K562 (cell line): Measurements from ENCODE around the gene DCST1. TPM values are rescaled to one million over a fixed set of nuclear protein-coding genes. Genes with fewer than 3 reads are reported as not detected.

ENCODE experiments used
- ATF7 ChIP-seq: fragments of 450-650 bp; IDR thresholded peaks from 2 replicates; pipeline ENCODE4 v1.7.1; 2014; ENCODE audit warnings: mild to moderate bottlenecking, moderate library complexity
- BCOR ChIP-seq: fragments of 450-650 bp; IDR thresholded peaks from 2 replicates; pipeline ENCODE4 v1.6.1; 2016
- BRF1 ChIP-seq: IDR thresholded peaks from 3 replicates; pipeline ENCODE4 v1.6.1; 2011; ENCODE audit warnings: borderline replicate concordance, mild to moderate bottlenecking; ENCODE audit not compliant: insufficient read length; ENCODE audit errors: extremely low read depth
- CREB3L1 ChIP-seq: fragments of 450-650 bp; IDR thresholded peaks from 2 replicates; pipeline ENCODE4 v1.6.1; 2014; ENCODE audit warnings: low read depth, mild to moderate bottlenecking, moderate library complexity, borderline replicate concordance
- CREBBP ChIP-seq: IDR thresholded peaks from one replicate; pipeline ENCODE4 v1.6.1; 2012; ENCODE audit warnings: low read depth, mild to moderate bottlenecking, control low read depth, inconsistent platforms, low read length
- CTCF ChIP-seq, 3 experiments: IDR thresholded peaks in 2 of 3; conservative IDR thresholded peaks in 1 of 3; 2 replicates each; pipeline ENCODE4 v1.5.1; 2011 to 2012; ENCODE audit warnings: low read length in 3 of 3, mild to moderate bottlenecking in 3 of 3, control low read depth in 2 of 3, improper control_type of control experiment in 1 of 3, inconsistent platforms in 1 of 3, low read depth in 1 of 3, mixed read lengths in 1 of 3, moderate library complexity in 1 of 3; ENCODE audit not compliant: insufficient read depth in 2 of 3
- EGR1 ChIP-seq: fragments of 450-650 bp; conservative IDR thresholded peaks from 2 replicates; pipeline ENCODE4 v1.6.1; 2017; ENCODE audit warnings: mild to moderate bottlenecking
- EZH2 ChIP-seq: IDR thresholded peaks from 2 replicates; pipeline ENCODE4 v1.6.1; 2012; ENCODE audit warnings: low read depth, mild to moderate bottlenecking, inconsistent platforms, low read length, borderline replicate concordance
- GTF2F1 ChIP-seq: IDR thresholded peaks from 2 replicates; pipeline ENCODE4 v1.6.1; 2011; ENCODE audit warnings: low read depth, low read length, improper control_type of control experiment
- HDAC1 ChIP-seq, 2 experiments: fragments of 450-650 bp; IDR thresholded peaks; 2 replicates each; pipeline ENCODE4 v1.6.1; 2016 to 2017; ENCODE audit warnings: inconsistent platforms in 1 of 2, mild to moderate bottlenecking in 1 of 2, moderate library complexity in 1 of 2
- HNRNPL ChIP-seq: fragments of 200-400 bp; formaldehyde crosslinking; IDR thresholded peaks from 2 replicates; pipeline ENCODE4 v1.6.1; 2017; ENCODE audit warnings: low read depth, mild to moderate bottlenecking, low read length
- HSF4 ChIP-seq: fragments of 250-450 bp; sonication (Bioruptor Pico); IDR thresholded peaks from 2 replicates; pipeline ENCODE4 v2.1.2; 2022; ENCODE audit warnings: mild to moderate bottlenecking, moderate library complexity, borderline replicate concordance
- KDM1A ChIP-seq, 2 experiments: fragments of 450-650 bp; IDR thresholded peaks; 2 replicates each; pipeline ENCODE4 v1.6.1; 2016; ENCODE audit warnings: mild to moderate bottlenecking in 2 of 2
- LCOR ChIP-seq: sonication (generic); formaldehyde crosslinking; IDR thresholded peaks from 2 replicates; pipeline ENCODE4 v1.8.0; 2022; ENCODE audit warnings: mild to moderate bottlenecking, missing genetic modification reagents
- MTF1 ChIP-seq: fragments of 250-450 bp; sonication (Bioruptor Pico); IDR thresholded peaks from 2 replicates; pipeline ENCODE4 v1.9.0; 2021; ENCODE audit warnings: moderate library complexity, mild to moderate bottlenecking, inconsistent platforms, borderline replicate concordance
- MYC ChIP-seq, 2 experiments: fragments of 250-450 bp in 1 of 2; sonication (Bioruptor Pico) in 1 of 2; IDR thresholded peaks; 2 replicates each; pipeline versions ENCODE4 v1.5.1 to v1.6.1; 2012 to 2021; ENCODE audit warnings: low read depth in 2 of 2, borderline replicate concordance in 1 of 2, improper control_type of control experiment in 1 of 2, low read length in 1 of 2, mild to moderate bottlenecking in 1 of 2, moderate library complexity in 1 of 2
- NR3C1 ChIP-seq: sonication (generic); formaldehyde crosslinking; IDR thresholded peaks from 2 replicates; pipeline ENCODE4 v1.8.1; 2022; ENCODE audit warnings: missing genetic modification reagents
- POLR2G ChIP-seq: fragments of 200-400 bp; formaldehyde crosslinking; IDR thresholded peaks from 2 replicates; pipeline ENCODE4 v1.6.1; 2017; ENCODE audit warnings: low read depth, mild to moderate bottlenecking, antibody characterized with exemption, low read length, moderate library complexity
- POLR3A ChIP-seq: IDR thresholded peaks from 2 replicates; pipeline ENCODE4 v1.6.1; 2011; ENCODE audit warnings: borderline replicate concordance, mild to moderate bottlenecking, moderate library complexity; ENCODE audit not compliant: insufficient read length, insufficient read depth; ENCODE audit errors: extremely low read depth
- RFX5 ChIP-seq: IDR thresholded peaks from 2 replicates; pipeline ENCODE4 v1.6.1; 2011; ENCODE audit warnings: low read depth, mild to moderate bottlenecking, improper control_type of control experiment, low read length
- TFAM ChIP-seq: fragments of 250-450 bp; sonication (Bioruptor Pico); conservative IDR thresholded peaks from 2 replicates; pipeline ENCODE4 v1.5.0; 2021; ENCODE audit warnings: mild to moderate bottlenecking, moderate library complexity
- THRAP3 ChIP-seq: fragments of 450-650 bp; IDR thresholded peaks from 2 replicates; pipeline ENCODE4 v1.6.1; 2016; ENCODE audit warnings: mild to moderate bottlenecking, inconsistent platforms, borderline replicate concordance
- TRIM25 ChIP-seq: fragments of 450-650 bp; IDR thresholded peaks from 2 replicates; pipeline ENCODE4 v1.7.0; 2016; ENCODE audit warnings: borderline replicate concordance
- U2AF2 ChIP-seq: fragments of 200-400 bp; formaldehyde crosslinking; optimal IDR thresholded peaks from 2 replicates; pipeline ENCODE3; 2017; ENCODE audit warnings: low read depth, mild to moderate bottlenecking, low read length
- ZNF507 ChIP-seq: conservative IDR thresholded peaks from 2 replicates; pipeline ENCODE4 v1.6.1; 2017; ENCODE audit warnings: missing genetic modification characterization, missing compliant biosample characterization
- polyA plus RNA-seq, 8 experiments: library from polyadenylated mRNA; depleted of rRNA in 4 of 8; stranded (reverse) in 5 of 8; unstranded in 3 of 8; fragments of >200 nt; fragmentation: Nextera tagmentation in 2 of 8; fragmentation: Illumina TruSeq in 1 of 8; extraction: Ambion mirVana in 2 of 8; extraction: Trizol in 1 of 8; gene quantifications; 2 replicates each; pipeline versions ENCODE4 v1.2.1 to v1.2.3, GENCODE V29; 2011 to 2014; ENCODE audit warnings: inconsistent platforms in 1 of 8, missing spikeins in 1 of 8
- total RNA-seq, 7 experiments: library from RNA; depleted of rRNA in 6 of 7; stranded (reverse); fragments of >200 nt in 6 of 7; fragmentation: Illumina TruSeq in 2 of 7; extraction: Trizol in 2 of 7; gene quantifications; 2 replicates each; pipeline versions ENCODE4 v1.2.1 to v1.2.3, GENCODE V29; 2011 to 2021; ENCODE audit warnings: low replicate concordance in 1 of 7

Gene DCST1
- total and polyA plus RNA-seq, 9 of the 15 experiments (the other 6 are each of a cell fraction or from before 2014, with no cell fraction given), result not detected

GRCh38 chr1:155003766-155004351 is 29.8 kb upstream of the DCST1 start (continued):
- TF ChIP-seq NR3C1, result no peak
- TF ChIP-seq CTCF (IDR thresholded peaks at IDR 0.05 in 2 of 3, conservative IDR thresholded peaks at IDR 0.05 in 1 of 3; ENCODE audit: insufficient read depth in 2 of 3, low read depth in 1 of 3, low read length in 3 of 3), result no peak; a peak in 1 of 6 replicates
- TF ChIP-seq POLR3A, result no peak
- no peak for TF ChIP-seq MTF1
- TF ChIP-seq EZH2, result no peak
- TF ChIP-seq THRAP3, result no peak
- TF ChIP-seq ATF7, result no peak
- TF ChIP-seq TRIM25, result no peak
- TF ChIP-seq POLR2G, result peak; percentile 38
- no peak for TF ChIP-seq RFX5
- no peak for TF ChIP-seq HDAC1 (IDR thresholded peaks at IDR 0.05)
- peak; percentile 17; the same call in 1 of the 2 replicates for TF ChIP-seq MYC (IDR thresholded peaks at IDR 0.05; ENCODE audit: low read depth, low read length)
- no peak for TF ChIP-seq MYC (CRISPR knock-in tag; IDR thresholded peaks at IDR 0.05; ENCODE audit: borderline replicate concordance, low read depth)
- no peak for TF ChIP-seq CREB3L1
- no peak for TF ChIP-seq CREBBP
- no peak for TF ChIP-seq GTF2F1
- no peak for TF ChIP-seq LCOR (CRISPR knock-in tag)
- TF ChIP-seq U2AF2, result no peak
- no peak for TF ChIP-seq BCOR
- TF ChIP-seq EGR1, result peak; percentile 95
- TF ChIP-seq TFAM (CRISPR knock-in tag), result no peak
- TF ChIP-seq HSF4 (CRISPR knock-in tag), result no peak
- no peak for TF ChIP-seq HNRNPL
- TF ChIP-seq ZNF507 (tag), result no peak
- TF ChIP-seq KDM1A (IDR thresholded peaks at IDR 0.05), result no peak; a peak in 1 of 4 replicates
- no peak for TF ChIP-seq BRF1
